Activated T-cell treated with anti-CD3 and anti-CD28 coated beads for 4 hours (primary cell): ENCODE measurements around the gene SBF1.

Source experiments
- DNase-seq: peaks from one replicate; pipeline ENCODE4 v3.0.0-alpha.2; 2020

Gene SBF1

GRCh38 chr22:50465066-50465930 is 9.5 kb downstream of the SBF1 start:
- no peak for DNase-seq

GRCh38 chr22:50464451-50464850 is 10.4 kb downstream of the SBF1 start:
- DNase-seq, result no peak

GRCh38 chr22:50463188-50463900 is 11.5 kb downstream of the SBF1 start:
- no peak for DNase-seq

GRCh38 chr22:50461979-50462540 is 12.8 kb downstream of the SBF1 start:
- no peak for DNase-seq

GRCh38 chr22:50461536-50461935 is 13.3 kb downstream of the SBF1 start:
- no peak for DNase-seq

GRCh38 chr22:50460938-50461337 is 13.9 kb downstream of the SBF1 start:
- DNase-seq, result no peak

- no peak for DNase-seq
Observed at GRCh38 chr22:50459496-50460140, 15.2 kb downstream of the SBF1 start.

- DNase-seq, result no peak
Observed at GRCh38 chr22:50459016-50459415, 15.8 kb downstream of the SBF1 start.

GRCh38 chr22:50456466-50457234 is 18.2 kb downstream of the SBF1 start:
- no peak for DNase-seq

GRCh38 chr22:50456026-50456425 is 18.8 kb downstream of the SBF1 start:
- DNase-seq, result no peak

GRCh38 chr22:50455201-50455600 is 19.6 kb downstream of the SBF1 start:
- no peak for DNase-seq

- DNase-seq, result no peak
Observed at GRCh38 chr22:50454556-50455075, 20.2 kb downstream of the SBF1 start.

- no peak for DNase-seq
Observed at GRCh38 chr22:50452649-50453048, 22.2 kb downstream of the SBF1 start.

- DNase-seq, result no peak
Observed at GRCh38 chr22:50447576-50448551, 27.0 kb downstream of the SBF1 start.

GRCh38 chr22:50446708-50447575 is 27.9 kb downstream of the SBF1 start:
- no peak for DNase-seq

- DNase-seq, result no peak
Observed at GRCh38 chr22:50445880-50446707, 28.7 kb downstream of the SBF1 start.

- no peak for DNase-seq
Observed at GRCh38 chr22:50445071-50445879, 29.6 kb downstream of the SBF1 start.

GRCh38 chr22:50444663-50445062 is 30.2 kb downstream of the SBF1 start:
- DNase-seq, result no peak
